Kidney tubule cell (primary cell): ENCODE measurements around the gene FGF14.
A peak's percentile ranks its signal among the peaks of the same experiment; 100 is the strongest.

Experiments used
- DNase-seq: peaks from one replicate; pipeline ENCODE4 v3.0.0-alpha.2; 2018; ENCODE audit warnings: low spot score

The FGF14 gene

DNA sequence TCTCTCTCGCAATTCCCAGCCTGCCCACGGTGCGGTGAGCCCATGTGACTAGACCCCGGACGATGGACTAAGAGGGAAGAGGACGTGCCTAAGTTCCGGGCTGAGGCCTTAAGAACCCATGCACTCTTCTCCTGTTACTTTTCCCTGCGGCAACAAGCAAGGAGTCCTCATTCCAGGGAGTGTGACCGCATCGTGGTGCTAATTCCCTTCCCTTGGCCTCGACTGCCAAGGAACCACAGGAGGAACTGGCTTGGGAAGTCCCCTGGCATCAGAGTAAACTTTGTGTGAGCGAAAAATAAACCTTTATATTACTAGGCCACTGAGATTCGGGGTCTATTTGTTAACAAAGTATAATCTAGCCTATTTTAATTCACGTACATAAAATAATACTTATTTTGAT is 34.0 kb downstream of the FGF14 start:
- no peak for DNase-seq

DNA sequence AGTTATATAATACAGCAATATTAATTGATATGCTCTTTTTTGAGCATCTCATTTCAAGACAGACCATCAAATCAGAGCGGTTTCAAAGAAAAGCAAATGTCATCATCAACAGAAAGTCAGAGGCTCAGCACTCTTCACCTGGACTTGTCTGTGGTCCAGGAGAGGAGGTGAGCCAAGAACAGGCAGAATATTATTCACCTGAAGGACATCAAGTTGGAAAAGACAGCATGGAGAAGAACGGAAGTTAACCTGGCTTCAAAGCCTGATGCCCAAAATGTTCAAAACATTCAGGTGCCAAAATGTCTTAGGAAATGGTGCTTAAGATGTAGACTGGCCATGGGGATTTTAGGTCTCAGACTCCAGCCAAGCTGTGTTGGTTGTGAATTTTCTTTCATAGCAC is 40.7 kb downstream of the FGF14 start:
- no peak for DNase-seq

DNA sequence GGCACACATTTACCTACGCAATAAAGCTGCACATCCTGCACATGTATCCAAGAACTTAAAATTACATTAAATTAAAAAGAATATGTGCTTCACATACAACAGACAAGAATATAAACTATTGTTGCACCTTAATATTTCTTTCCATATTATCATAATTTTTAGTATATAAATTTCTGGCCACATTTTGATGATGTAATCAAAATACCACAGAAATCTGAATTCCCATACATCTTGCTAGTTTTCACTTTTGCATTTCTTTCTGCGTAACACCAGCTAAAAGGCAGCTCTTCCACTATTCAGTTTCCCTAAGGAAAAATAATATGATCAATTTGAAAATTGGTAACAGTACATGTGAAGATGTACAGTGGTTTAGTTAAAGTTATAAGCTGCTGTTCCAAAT is 42.6 kb downstream of the FGF14 start:
- DNase-seq: no peak

DNA sequence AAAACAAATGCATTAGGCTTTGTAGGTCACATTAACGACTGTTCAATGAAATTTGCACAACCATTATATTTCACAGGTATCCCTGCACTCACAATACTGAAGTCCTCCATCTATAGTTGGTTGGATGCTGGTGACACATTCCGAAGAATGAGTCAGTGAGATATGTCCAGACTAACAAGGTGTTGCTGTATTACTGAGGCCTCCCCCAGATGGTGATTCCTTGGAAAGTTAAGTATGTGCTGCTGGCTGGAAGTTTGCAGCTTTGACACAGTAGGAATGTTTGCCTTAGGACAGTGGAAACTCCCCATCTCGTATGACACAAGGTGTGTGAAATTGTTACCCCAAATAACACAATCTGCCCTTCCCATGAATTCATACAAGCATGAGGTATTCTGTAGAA is 46.6 kb downstream of the FGF14 start:
- peak; percentile 51 for DNase-seq

DNA sequence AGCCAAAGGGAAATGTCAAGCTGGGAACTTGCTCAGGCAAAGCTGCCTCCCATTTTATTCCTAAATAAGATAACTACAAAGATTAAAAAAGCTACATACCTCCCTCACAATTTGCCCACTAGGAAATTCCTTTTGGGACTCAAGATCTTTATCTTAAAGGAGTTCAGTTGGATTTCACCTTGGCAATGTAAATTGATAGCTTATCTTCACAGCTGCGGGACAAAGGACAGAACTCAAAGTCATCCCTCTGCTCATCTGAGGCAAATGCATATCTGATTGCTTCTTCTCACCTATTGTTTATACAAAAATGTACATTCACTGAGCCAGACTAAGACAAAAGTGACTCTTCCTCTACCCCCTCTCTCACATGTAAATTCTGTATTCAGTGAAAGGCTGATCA is 47.8 kb downstream of the FGF14 start:
- DNase-seq: no peak

DNA sequence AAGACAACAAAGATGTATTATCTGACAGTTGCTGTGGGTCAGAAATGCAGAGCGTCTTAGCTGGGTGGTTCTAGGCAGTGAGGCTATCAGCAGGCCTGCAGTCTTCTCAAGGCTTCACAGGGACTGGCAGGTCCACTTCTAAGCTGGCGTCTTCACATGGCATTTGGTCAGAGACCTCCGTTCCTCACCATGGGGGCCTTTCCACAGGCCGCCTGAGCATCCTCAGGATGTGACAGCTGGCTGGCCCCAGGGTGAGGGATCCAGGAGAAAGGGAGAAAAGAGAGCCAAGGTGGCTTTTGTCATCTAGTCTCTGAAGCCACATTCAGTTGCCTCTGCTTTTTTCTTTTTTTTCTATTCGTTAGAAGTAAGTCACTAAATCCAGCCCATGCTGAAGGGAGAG is 50.3 kb downstream of the FGF14 start:
- DNase-seq: no peak

DNA sequence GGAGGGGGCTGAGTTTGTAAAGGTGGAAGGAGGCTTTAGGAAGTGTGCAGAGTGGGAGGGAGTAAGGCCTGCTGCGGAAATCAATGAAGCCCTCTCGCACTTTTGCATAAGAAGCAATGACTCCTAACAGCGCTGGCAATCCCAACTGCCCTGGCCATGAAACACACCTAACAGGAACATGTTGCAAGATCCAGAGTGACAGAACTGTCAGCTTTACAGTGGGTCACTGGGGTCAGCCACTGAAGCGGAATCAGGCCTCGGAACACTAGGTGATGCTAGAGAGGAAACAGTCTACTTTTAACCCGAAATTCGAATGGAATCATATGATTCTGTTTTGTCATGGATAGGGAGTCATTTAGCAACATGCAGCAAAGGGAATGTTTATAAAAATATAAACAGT is 54.4 kb downstream of the FGF14 start:
- no peak for DNase-seq

DNA sequence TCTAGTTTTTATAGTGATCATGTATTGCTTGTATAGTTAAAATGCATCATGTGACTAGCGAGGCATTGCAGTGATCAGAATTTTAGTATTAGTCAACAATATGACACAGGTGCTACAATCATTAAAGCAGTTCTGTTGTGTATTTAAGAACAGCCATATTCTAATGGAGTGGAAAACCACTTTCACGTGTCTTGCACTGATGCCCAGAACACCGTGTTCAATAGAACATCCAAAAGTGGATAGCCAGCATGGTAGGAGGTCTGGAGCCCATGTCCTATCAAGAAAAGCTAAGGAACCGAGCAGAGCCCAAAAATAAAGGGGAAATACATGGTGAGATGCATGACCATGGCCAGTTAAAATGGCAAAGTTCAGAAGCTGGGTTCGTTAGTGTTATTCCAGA is 55.1 kb downstream of the FGF14 start:
- no peak for DNase-seq

DNA sequence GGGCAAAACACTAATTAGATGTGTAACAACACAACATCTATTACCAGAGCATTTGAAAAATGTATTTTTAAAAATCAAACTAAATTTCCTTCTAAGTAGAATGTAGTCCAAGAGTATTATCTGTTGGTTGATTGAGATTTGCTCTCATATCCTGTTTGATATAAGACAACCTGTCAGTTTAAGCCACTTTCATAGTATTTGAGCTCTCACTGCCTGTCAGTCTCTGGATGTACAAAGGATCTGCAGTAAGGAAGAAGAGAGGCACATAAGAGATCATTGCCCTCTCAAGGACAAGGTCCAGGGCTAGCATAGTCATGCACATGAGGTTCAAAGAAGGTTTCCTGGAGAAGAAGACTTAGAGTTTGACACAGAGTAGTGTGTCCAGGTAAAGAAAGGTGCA is 57.4 kb downstream of the FGF14 start:
- DNase-seq: no peak

DNA sequence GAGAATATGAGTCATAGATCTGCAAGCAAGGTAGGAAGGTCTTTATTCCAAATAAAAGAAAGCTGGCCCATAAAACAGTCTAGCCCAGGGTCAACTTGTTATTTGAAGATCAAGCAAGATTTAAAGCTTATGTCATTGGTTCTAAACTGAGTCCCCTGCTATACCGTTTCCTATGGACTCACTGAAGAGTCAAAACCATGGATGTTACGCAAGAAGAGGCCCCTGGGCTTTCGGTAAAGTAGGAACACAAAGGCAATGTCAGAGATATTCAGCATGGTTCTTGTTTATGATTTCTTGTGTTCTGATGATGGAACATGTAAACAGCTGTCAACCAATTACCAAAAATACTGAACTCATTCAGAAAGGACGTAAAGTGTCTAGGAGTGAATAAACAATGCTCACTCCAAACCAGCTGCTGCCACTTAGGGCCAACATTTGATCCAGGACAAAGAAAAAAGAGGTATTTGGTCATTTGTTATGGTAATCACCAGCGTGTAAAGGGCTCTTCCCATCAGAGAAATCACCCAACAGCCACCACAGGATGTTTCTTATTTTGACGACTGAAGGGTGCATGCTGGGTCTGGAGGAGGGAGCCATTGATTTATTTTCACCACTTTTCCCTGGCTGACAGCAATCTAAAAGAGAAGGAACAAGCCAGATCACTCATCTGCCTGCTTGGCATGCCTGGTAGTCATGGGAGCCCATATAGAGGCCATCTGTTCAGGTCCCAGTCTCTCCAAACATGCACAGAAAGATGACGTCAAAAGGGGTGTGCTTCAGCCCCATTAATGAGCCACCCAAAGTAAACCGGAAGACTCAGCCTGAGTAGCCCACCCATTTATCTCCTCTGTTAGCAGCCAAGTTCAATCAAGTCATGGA is 68.3 kb downstream of the FGF14 start:
- no peak for DNase-seq

DNA sequence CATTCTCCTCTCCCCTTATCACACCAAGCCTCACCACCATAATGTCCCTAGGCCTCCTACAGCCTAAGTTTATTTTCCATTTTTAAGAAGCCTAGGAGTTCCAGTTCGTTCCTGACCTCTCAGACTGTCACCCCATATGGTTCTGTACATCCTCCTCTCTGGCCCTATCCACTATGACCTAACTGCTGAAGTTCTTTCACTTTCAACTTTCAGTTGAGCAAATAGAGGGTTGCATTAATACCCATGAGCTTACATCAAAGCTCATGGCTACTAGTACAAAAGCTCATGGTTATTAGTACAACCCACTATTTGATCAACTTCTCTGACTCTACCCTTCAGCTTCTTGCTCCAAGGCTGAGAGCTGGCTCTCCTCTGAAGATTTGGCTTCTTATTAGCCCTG is 72.9 kb downstream of the FGF14 start:
- no peak for DNase-seq

DNA sequence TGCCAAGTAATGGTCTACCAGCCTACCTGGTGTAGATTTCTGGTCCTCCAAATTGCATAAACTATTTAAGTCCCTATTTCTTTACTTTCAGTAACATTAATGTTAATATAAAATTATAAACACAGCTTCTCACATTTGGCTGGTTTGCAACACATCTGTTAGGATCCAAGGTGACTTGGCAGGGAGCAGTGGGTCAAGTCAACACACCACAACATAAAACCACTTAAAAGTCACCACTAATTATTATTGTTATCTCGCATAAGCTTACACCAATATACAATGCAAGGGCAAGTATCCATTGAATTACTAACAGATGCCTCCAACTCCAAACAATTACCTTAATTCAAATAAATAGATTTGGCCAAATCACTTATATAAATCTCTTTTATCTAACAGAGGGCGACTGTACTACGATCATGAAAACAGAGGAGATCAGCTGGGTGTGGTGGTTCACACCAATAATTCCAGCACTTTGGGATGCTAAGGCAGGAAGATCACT is 74.7 kb downstream of the FGF14 start:
- no peak for DNase-seq

DNA sequence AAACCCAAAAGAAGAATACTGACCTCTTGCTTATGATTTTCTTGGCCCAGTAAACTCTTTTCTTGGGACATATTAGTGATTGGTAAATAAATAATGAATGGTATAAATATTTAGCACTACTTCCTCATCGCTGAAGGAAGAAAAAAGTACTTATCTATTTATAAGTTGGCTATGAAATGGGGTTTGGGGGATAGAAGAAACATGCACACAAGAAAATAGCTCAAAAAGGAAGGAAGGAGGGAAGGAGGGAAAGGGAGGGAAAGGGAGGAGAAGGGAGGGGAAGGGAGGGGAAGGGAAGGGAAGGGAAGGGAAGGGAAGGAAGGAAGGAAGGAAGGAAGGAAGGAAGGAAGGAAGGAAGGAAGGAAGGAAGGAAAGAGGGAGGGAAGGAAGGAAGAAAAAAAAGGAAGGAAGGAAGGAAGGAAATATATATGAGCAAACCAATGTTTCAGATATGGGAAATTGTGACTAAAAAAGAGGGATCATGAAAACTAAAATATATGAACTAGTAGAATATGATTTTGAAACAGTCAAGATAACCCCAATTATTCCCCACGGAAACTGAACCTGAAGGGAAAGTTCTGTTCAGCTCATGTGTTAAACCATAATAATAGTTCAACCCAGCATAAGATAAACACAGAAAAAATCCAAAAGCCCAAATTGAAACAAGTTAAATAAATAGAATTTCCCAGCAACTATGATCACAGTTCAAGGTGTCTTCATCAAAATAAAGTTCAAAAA is 75.3 kb downstream of the FGF14 start:
- no peak for DNase-seq

DNA sequence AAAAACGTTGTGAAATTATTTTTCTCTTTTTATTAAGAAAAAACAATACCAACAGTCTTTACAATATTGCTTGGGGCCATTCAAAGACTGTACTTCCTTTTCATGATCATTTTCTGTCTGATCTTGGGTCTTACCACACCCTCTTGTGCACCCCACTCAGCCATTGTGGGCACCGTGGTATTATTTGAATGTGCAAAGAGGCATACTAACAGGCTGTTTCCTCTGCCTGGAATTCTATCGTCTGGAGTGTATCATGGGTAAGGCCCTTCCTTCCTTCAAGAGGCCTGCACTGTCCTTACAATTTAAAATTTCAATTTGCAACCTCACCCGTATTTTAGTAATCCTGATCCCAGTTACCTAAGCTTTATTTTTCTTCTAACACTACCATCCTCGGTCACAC is 76.5 kb downstream of the FGF14 start:
- DNase-seq: no peak

DNA sequence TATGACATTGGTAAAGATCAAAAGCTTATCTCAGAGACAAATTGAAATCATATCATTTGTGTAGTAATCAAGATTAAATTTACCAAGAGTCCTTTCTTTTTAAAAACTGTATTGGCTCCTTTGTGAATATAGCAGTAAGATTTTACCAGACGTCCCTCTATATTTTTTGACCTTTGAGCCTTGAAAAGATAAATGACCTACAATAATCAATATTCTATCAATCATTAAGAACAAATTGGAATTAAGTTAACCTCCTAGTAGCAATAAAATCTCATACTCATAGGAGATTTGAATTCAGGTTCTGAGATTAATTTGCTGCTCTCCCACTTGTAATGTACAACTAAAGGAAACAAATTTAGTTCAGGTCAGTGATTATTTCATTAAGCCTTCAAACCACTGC is 78.3 kb downstream of the FGF14 start:
- no peak for DNase-seq

DNA sequence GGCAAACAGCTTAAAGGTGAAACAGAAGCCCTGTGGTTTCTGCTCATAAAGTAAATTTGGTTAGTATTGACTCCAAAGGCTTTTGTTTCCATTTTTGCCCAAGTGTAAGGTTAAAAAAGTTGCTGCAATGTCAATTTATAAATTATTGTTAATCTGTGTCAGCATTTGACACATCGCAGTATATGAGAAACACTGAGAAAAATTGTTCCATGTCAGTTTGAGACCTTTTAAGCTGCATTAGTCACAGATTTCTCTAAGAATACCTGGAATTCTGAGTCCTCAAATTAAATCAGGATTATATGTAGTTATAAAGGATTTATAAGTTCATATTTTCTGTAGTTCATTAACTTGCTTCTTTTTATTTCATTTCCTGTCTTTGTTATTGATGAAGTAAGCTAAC is 78.8 kb downstream of the FGF14 start:
- DNase-seq: no peak

DNA sequence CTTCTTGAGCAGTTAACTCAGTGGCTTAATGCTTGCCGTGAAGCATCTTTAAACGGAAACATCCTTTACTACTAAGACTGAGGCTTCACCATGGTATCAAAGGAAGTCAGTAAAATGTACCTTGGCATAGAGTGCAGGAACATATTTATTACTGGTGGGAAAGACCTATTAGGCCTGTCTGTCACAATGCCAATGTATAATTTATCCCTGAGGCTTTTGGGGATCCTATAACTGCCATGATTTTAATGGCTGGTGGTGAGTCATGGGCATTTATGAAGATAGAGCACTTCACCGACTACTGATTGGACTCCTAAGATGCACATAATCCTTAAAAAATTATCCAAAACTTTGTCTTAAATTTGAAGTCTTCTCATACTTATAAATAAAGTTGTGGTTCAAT is 79.6 kb downstream of the FGF14 start:
- no peak for DNase-seq

DNA sequence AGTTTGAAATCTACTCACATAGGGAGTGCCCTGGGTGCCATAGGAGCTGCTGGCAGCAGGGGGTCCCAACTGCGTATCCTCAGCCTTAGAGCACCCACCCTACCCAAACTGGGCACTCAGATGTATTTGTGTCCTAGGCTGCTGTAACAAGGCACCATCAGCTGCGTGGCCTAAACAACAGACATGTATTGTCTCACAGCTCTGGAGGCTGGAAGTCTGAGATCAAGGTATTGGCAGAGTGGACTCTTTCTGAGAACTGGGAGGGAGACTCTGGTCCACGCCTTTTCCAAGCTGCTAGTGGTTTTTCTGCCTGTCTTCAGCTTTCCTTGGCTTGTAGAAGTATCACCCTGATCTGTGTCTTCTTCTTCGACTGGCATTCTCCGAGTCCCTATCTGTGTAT is 83.6 kb downstream of the FGF14 start:
- DNase-seq: no peak

DNA sequence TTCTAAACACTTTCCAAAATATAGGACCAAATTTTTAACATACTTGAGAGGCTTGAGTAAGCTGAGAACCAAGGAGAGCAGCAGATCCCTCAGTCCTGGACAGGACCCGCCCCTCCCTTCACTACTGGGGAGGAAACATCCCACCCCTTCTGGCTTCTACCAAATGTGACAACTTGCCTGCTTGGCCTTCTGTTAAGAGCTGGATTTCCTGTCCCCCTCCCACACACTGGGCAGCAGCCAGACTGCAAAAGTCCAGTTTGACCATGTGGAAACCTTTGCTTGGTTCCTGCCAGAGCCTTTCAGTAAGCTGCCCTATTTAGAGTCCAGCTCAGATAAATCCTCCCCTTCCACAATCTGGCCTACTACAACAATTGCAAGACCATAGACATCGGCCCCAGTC is 84.3 kb downstream of the FGF14 start:
- no peak for DNase-seq

DNA sequence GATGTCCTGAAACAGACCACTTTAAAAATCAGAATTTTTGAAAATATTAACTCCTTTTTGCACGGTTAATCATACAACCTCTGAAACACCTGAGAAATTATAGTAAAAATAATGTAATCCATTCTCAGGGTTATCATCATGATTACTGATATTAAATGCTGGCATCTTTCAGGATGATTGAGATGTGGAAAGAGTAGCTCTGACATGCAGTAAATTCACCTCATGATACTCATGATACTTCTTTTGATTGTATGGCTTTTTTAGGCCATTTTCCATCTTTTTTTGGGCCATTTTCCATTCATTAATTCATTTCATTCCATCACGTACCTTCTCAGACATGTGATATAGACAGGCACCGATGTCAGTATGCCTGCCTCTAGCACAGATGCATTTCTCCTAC is 85.1 kb downstream of the FGF14 start:
- DNase-seq: no peak

DNA sequence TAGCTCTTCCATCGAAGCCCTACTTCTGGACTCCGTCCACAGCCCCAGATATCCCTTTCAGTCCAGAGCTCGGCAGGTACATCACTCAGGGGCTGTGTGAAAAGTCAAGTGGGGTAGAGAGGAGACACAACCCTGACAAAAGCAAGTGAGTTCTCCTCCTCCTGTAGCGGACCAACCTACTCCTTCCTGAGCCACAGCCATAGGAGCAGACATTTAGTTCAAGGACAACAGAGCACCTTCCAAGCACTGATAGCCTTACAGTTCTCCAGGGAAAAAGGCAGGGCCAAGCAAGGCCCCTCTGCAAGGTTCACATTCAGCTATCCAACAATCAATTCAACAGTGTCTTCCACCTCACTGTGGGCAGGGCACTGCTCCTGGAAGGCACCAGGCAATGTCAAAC is 89.0 kb downstream of the FGF14 start:
- no peak for DNase-seq

DNA sequence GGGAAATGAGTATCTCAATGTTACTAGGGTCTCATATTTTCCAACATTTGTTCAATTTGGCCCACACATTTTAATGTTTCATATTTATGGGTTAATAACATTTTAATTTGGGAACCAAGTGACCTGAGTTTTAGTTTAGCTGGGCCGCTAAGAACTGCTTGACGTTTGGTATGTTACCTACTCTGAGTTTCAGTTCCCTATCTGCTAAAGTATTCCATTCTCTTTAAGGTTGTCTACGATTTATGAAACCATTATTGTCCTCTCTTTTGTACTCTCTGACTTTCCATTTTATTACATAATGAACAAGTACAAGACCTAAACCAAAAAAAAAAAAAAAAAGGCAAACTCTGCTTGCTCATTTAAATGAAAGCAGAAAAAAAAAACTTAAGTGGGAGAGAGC is 89.9 kb downstream of the FGF14 start:
- DNase-seq: no peak

DNA sequence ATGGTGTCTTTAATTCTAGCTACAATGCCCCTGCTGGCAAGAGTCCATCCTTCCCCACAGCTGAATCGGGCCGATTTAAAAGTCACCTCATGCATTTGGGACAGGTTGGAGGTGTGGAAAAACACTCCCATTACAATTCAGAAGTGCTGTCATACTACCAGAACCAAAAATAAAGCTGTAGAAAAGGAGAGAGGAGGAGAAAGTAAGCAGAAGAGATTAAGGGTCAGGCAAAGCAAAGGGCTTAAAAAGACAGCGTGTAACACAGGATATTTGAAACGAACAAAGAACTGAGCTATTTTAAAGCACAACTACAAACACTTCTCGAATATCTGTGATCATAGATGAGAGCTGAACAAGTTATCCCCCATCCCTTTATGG is 90.4 kb downstream of the FGF14 start:
- DNase-seq: no peak
